HPDE6-E6E7 (cell line): Measurements from ENCODE around the gene NLGN1.

ENCODE experiments used
- DNase-seq: peaks from one replicate; pipeline ENCODE4 v3.0.0; 2011; ENCODE audit warnings: missing footprints; ENCODE audit errors: extremely low spot score

Gene NLGN1

GRCh38 chr3:174275336-174275735 is 877.8 kb downstream of the NLGN1 start:
- DNase-seq = no peak

- no peak for DNase-seq
Measured at GRCh38 chr3:174276826-174277225, 879.3 kb downstream of the NLGN1 start.

GRCh38 chr3:174278094-174278493 is 880.5 kb downstream of the NLGN1 start:
- DNase-seq = no peak

- no peak for DNase-seq
Measured at GRCh38 chr3:174280186-174280585, 882.6 kb downstream of the NLGN1 start.

- DNase-seq = no peak
Measured at GRCh38 chr3:174285242-174285864, 887.8 kb downstream of the NLGN1 start.

- no peak for DNase-seq
Measured at GRCh38 chr3:174287705-174288104, 890.2 kb downstream of the NLGN1 start.

- DNase-seq = no peak
Measured at GRCh38 chr3:174294616-174295015, 897.1 kb downstream of the NLGN1 start.

- no peak for DNase-seq
Measured at GRCh38 chr3:174295306-174296092, 898.0 kb downstream of the NLGN1 start.

GRCh38 chr3:174302746-174303315 is 905.3 kb downstream of the NLGN1 start:
- no peak for DNase-seq

- no peak for DNase-seq
Measured at GRCh38 chr3:174303907-174304560, 906.5 kb downstream of the NLGN1 start.

GRCh38 chr3:174308736-174309135 is 911.2 kb downstream of the NLGN1 start:
- DNase-seq = no peak

GRCh38 chr3:174310475-174310983 is 913.0 kb downstream of the NLGN1 start:
- no peak for DNase-seq

- no peak for DNase-seq
Measured at GRCh38 chr3:174315225-174315624, 917.7 kb downstream of the NLGN1 start.

- no peak for DNase-seq
Measured at GRCh38 chr3:174317005-174317404, 919.5 kb downstream of the NLGN1 start.

- DNase-seq = no peak
Measured at GRCh38 chr3:174318181-174318580, 920.6 kb downstream of the NLGN1 start.

- no peak for DNase-seq
Measured at GRCh38 chr3:174321548-174321947, 924.0 kb downstream of the NLGN1 start.

- DNase-seq = no peak
Measured at GRCh38 chr3:174322789-174323188, 925.2 kb downstream of the NLGN1 start.

GRCh38 chr3:174325171-174325570 is 927.6 kb downstream of the NLGN1 start:
- no peak for DNase-seq

- no peak for DNase-seq
Measured at GRCh38 chr3:174325834-174326700, 928.5 kb downstream of the NLGN1 start.

- DNase-seq = no peak
Measured at GRCh38 chr3:174329321-174329720, 931.8 kb downstream of the NLGN1 start.

- DNase-seq = no peak
Measured at GRCh38 chr3:174330303-174330702, 932.8 kb downstream of the NLGN1 start.
